H1 (cell line): ENCODE measurements around the gene YOD1. TPM values are rescaled to one million over a fixed set of nuclear protein-coding genes. Genes with fewer than 3 reads are reported as not detected.

Source experiments
- CTCF ChIA-PET: fragments of 300-600 bp; sonication (Branson Sonifier 250); formaldehyde crosslinking; loops from one replicate; lab custom pipeline; 2021; ENCODE audit not compliant: partially characterized antibody; lab: Charles Lee
- POLR2A ChIA-PET: fragments of 300-600 bp; sonication (Branson Sonifier 250); formaldehyde crosslinking; loops from one replicate; lab custom pipeline; 2021; ENCODE audit warnings: inconsistent platforms; ENCODE audit not compliant: partially characterized antibody; lab: Charles Lee
- DNase-seq, 2 experiments: peaks; one replicate each; pipeline versions ENCODE4 v3.0.0 to v3.0.0-alpha.2; 2010 to 2022; ENCODE audit warnings: low spot score in 2 of 2, low read depth in 1 of 2, mixed read lengths in 1 of 2
- FAIRE-seq: peaks from 2 replicates; lab custom pipeline; 2011; peaks lifted over from hg19 to GRCh38; lab: Jason Lieb, UNC
- H2AFZ ChIP-seq: 2 replicates; pipeline ENCODE4 v1.8.1; 2012; ENCODE audit warnings: low read length, inconsistent platforms
- H2AK5ac ChIP-seq: 2 replicates; pipeline ENCODE4 v1.6.1; 2013; ENCODE audit warnings: low read depth, low read length
- H2BK120ac ChIP-seq: replicated peaks from 2 replicates; pipeline ENCODE3; 2013; ENCODE audit warnings: low read depth, low read length, inconsistent platforms
- H2BK12ac ChIP-seq: 2 replicates; pipeline ENCODE4 v1.6.1; 2013; ENCODE audit warnings: low read depth, low read length
- H2BK15ac ChIP-seq: 2 replicates; pipeline ENCODE4 v1.6.1; 2013; ENCODE audit warnings: low read length
- H2BK20ac ChIP-seq: 2 replicates; pipeline ENCODE4 v1.6.1; 2013; ENCODE audit warnings: low read length
- H2BK5ac ChIP-seq: 2 replicates; pipeline ENCODE4 v1.6.1; 2013; ENCODE audit warnings: low read depth, low read length
- H3K14ac ChIP-seq: 2 replicates; pipeline ENCODE4 v1.6.1; 2013; ENCODE audit warnings: inconsistent platforms; ENCODE audit not compliant: insufficient read length
- H3K18ac ChIP-seq: 2 replicates; pipeline ENCODE4 v1.6.1; 2013; ENCODE audit warnings: low read length; ENCODE audit errors: extremely low read depth
- H3K23ac ChIP-seq: 2 replicates; pipeline ENCODE4 v1.6.1; 2013; ENCODE audit warnings: inconsistent platforms; ENCODE audit not compliant: insufficient read length
- H3K23me2 ChIP-seq: 2 replicates; pipeline ENCODE4 v1.6.1; 2013; ENCODE audit warnings: low read depth, low read length
- H3K27ac ChIP-seq: 2 replicates; pipeline ENCODE4 v1.6.1; 2011; ENCODE audit warnings: low read depth, low read length, inconsistent platforms
- H3K27me3 ChIP-seq, 4 experiments: replicated peaks in 1 of 4; 1 replicate in 1 of 4; 2 replicates in 3 of 4; pipeline versions ENCODE4 v1.6.1 to v1.8.1; 2011 to 2013; ENCODE audit warnings: low read length in 3 of 4, mild to moderate bottlenecking in 3 of 4, inconsistent platforms in 2 of 4, mixed read lengths in 2 of 4, moderate library complexity in 1 of 4; ENCODE audit not compliant: control insufficient read depth in 3 of 4, insufficient read depth in 3 of 4; ENCODE audit errors: extremely low read depth in 1 of 4
- H3K36me3 ChIP-seq, 4 experiments: 2 replicates each; pipeline versions ENCODE4 v1.6.1 to v1.8.1; 2011 to 2013; ENCODE audit warnings: mild to moderate bottlenecking in 4 of 4, low read length in 3 of 4, moderate library complexity in 2 of 4, control low read depth in 1 of 4, inconsistent platforms in 1 of 4; ENCODE audit not compliant: insufficient read depth in 4 of 4, control insufficient read depth in 2 of 4
- H3K4ac ChIP-seq: replicated peaks from 2 replicates; pipeline ENCODE3; 2013; ENCODE audit warnings: low read length, low read depth, mixed read lengths, inconsistent platforms; ENCODE audit not compliant: insufficient read length
- H3K4me1 ChIP-seq, 4 experiments: replicated peaks in 1 of 4; 1 replicate in 1 of 4; 2 replicates in 3 of 4; pipeline versions ENCODE4 v1.6.1 to v1.8.1; 2011 to 2013; ENCODE audit warnings: low read length in 3 of 4, inconsistent platforms in 2 of 4, mixed read lengths in 1 of 4; ENCODE audit not compliant: insufficient read depth in 4 of 4, control insufficient read depth in 3 of 4
- H3K4me2 ChIP-seq, 2 experiments: 2 replicates each; pipeline versions ENCODE4 v1.6.1 to v1.8.1; 2011 to 2013; ENCODE audit warnings: low read depth in 2 of 2, low read length in 2 of 2, control low read depth in 1 of 2, inconsistent platforms in 1 of 2, mild to moderate bottlenecking in 1 of 2; ENCODE audit not compliant: insufficient read depth in 1 of 2
- H3K4me3 ChIP-seq, 4 experiments: fragments of 200-600, 300-600 bp in 1 of 4; sonication (generic), shearing (Covaris generic), sonication (Bioruptor Twin) in 1 of 4; 2 replicates each; pipeline versions ENCODE4 v1.5.1 to v1.8.1; 2011 to 2016; ENCODE audit warnings: low read length in 4 of 4, low read depth in 3 of 4, control low read depth in 2 of 4, inconsistent platforms in 2 of 4, mild to moderate bottlenecking in 2 of 4, mixed read lengths in 1 of 4, moderate library complexity in 1 of 4; ENCODE audit not compliant: insufficient read depth in 2 of 4; ENCODE audit errors: extremely low read depth in 1 of 4
- H3K56ac ChIP-seq: replicated peaks from 2 replicates; pipeline ENCODE3; 2013; ENCODE audit warnings: low read depth, mild to moderate bottlenecking, mixed read lengths, low read length, inconsistent platforms; ENCODE audit not compliant: insufficient read length
- H3K79me1 ChIP-seq: 2 replicates; pipeline ENCODE4 v1.6.1; 2013; ENCODE audit warnings: low read depth, low read length, control low read depth
- H3K79me2 ChIP-seq, 2 experiments: 2 replicates each; pipeline versions ENCODE4 v1.6.1 to v1.8.1; 2012 to 2013; ENCODE audit warnings: low read length in 2 of 2, mild to moderate bottlenecking in 2 of 2, inconsistent platforms in 1 of 2; ENCODE audit not compliant: insufficient read depth in 2 of 2, control insufficient read depth in 1 of 2
- H3K9ac ChIP-seq, 4 experiments: replicated peaks in 1 of 4; 1 replicate in 1 of 4; 2 replicates in 3 of 4; pipeline versions ENCODE4 v1.6.1 to v1.8.1; 2011 to 2013; ENCODE audit warnings: low read depth in 3 of 4, low read length in 3 of 4, control low read depth in 2 of 4, mild to moderate bottlenecking in 2 of 4, moderate library complexity in 2 of 4, inconsistent platforms in 1 of 4; ENCODE audit errors: extremely low read depth in 1 of 4
- H3K9me3 ChIP-seq, 2 experiments: 2 replicates each; pipeline versions ENCODE4 v1.6.1 to v1.8.1; 2012 to 2013; ENCODE audit warnings: mild to moderate bottlenecking in 2 of 2, moderate library complexity in 2 of 2, control low read depth in 1 of 2, inconsistent platforms in 1 of 2, low read depth in 1 of 2, low read length in 1 of 2, mixed read lengths in 1 of 2; ENCODE audit not compliant: insufficient read depth in 2 of 2
- H4K20me1 ChIP-seq, 2 experiments: replicated peaks in 1 of 2; 2 replicates each; pipeline versions ENCODE3 to v1.8.1; 2011 to 2013; ENCODE audit warnings: inconsistent platforms in 2 of 2, low read length in 2 of 2, mild to moderate bottlenecking in 1 of 2; ENCODE audit not compliant: insufficient read depth in 2 of 2, control insufficient read depth in 1 of 2
- H4K5ac ChIP-seq: 2 replicates; pipeline ENCODE4 v1.6.1; 2013; ENCODE audit warnings: low read length, low read depth, mixed read lengths, inconsistent platforms; ENCODE audit not compliant: insufficient read length
- H4K8ac ChIP-seq: 2 replicates; pipeline ENCODE4 v1.8.0; 2013; ENCODE audit warnings: mild to moderate bottlenecking, moderate library complexity, low read length, inconsistent platforms; ENCODE audit not compliant: insufficient read depth; ENCODE audit errors: extremely low read depth
- H4K91ac ChIP-seq: replicated peaks from 2 replicates; pipeline ENCODE3; 2013; ENCODE audit warnings: low read length, mixed read lengths, inconsistent platforms; ENCODE audit not compliant: insufficient read length
- BRCA1 ChIP-seq: IDR thresholded peaks from 2 replicates; pipeline ENCODE4 v1.6.1; 2012; ENCODE audit warnings: low read depth, low read length, improper control_type of control experiment
- CTBP2 ChIP-seq: IDR thresholded peaks from 2 replicates; pipeline ENCODE4 v1.7.0; 2011; ENCODE audit warnings: borderline replicate concordance, mild to moderate bottlenecking, moderate library complexity, mixed read lengths, low read length; ENCODE audit not compliant: insufficient read depth, insufficient read length
- FOSL1 ChIP-seq: IDR thresholded peaks from 2 replicates; pipeline ENCODE4 v1.6.1; 2011; ENCODE audit warnings: mild to moderate bottlenecking, low read depth, low read length, moderate library complexity; ENCODE audit not compliant: insufficient read depth
- HDAC6 ChIP-seq: IDR thresholded peaks from one replicate; pipeline ENCODE4 v1.7.1; 2012; ENCODE audit warnings: low read depth, mild to moderate bottlenecking, inconsistent platforms, low read length, moderate library complexity
- RAD21 ChIP-seq, 2 experiments: IDR thresholded peaks in 1 of 2; conservative IDR thresholded peaks in 1 of 2; 2 replicates each; pipeline ENCODE4 v1.6.1; 2011; ENCODE audit warnings: low read depth in 2 of 2, low read length in 2 of 2, improper control_type of control experiment in 1 of 2, inconsistent platforms in 1 of 2, mild to moderate bottlenecking in 1 of 2, moderate library complexity in 1 of 2
- RFX5 ChIP-seq: IDR thresholded peaks from 2 replicates; pipeline ENCODE4 v1.6.1; 2011; ENCODE audit warnings: low read depth, low read length, improper control_type of control experiment, borderline replicate concordance
- SP1 ChIP-seq: IDR thresholded peaks from 2 replicates; pipeline ENCODE4 v1.6.1; 2011; ENCODE audit warnings: low read depth, low read length
- SUZ12 ChIP-seq: fragments of 200-600 bp; sonication (generic); IDR thresholded peaks from 2 replicates; pipeline ENCODE4 v1.6.1; 2012; ENCODE audit warnings: mild to moderate bottlenecking, inconsistent platforms, low read length, moderate library complexity, mixed read lengths
- TEAD4 ChIP-seq: IDR thresholded peaks from 2 replicates; pipeline ENCODE4 v1.6.1; 2012; ENCODE audit warnings: low read depth, low read length, inconsistent platforms, mixed read lengths
- WGBS, 2 experiments: shearing (Covaris generic) in 1 of 2; methylation state at CpG; one replicate each; pipeline versions ENCODE4 v1.1.6 to v1.1.7; 2013 to 2015; ENCODE audit warnings: low lambda C conversion rate in 2 of 2, mixed read lengths in 2 of 2, inconsistent platforms in 1 of 2, low coverage in 1 of 2, missing lambda C conversion rate in 1 of 2; ENCODE audit not compliant: insufficient replicate concordance in 2 of 2, insufficient coverage in 1 of 2, insufficient read length in 1 of 2; ENCODE audit errors: extremely low coverage in 1 of 2, missing lambda C conversion rate in 1 of 2; 5-methylcytosine and 5-hydroxymethylcytosine counted together
- polyA plus RNA-seq, 7 experiments: library from polyadenylated mRNA; depleted of rRNA in 3 of 7; stranded (reverse) in 5 of 7; unstranded in 2 of 7; fragments of >200 nt in 5 of 7; fragments of 200-250 nt in 2 of 7; gene quantifications; 1 replicate in 5 of 7; 2 replicates in 1 of 7; 4 replicates in 1 of 7; pipeline versions ENCODE4 v1.2.1 to v1.2.3, GENCODE V29; 2011 to 2013; ENCODE audit warnings: missing spikeins in 2 of 7, mixed read lengths in 2 of 7
- total RNA-seq: library from RNA; stranded (reverse); fragmentation: NEBNext Ultra II Directional; extraction: Animal tissue kit (Norgen Biotek cat#: 25700); gene quantifications from 2 replicates; pipeline ENCODE4 v1.2.1, GENCODE V29; 2021

The YOD1 gene
- total and polyA plus RNA-seq, 2 of the 8 experiments (the other 6 are each of a cell fraction or from before 2014, with no cell fraction given), result 1.9 to 11.8 TPM

DNA sequence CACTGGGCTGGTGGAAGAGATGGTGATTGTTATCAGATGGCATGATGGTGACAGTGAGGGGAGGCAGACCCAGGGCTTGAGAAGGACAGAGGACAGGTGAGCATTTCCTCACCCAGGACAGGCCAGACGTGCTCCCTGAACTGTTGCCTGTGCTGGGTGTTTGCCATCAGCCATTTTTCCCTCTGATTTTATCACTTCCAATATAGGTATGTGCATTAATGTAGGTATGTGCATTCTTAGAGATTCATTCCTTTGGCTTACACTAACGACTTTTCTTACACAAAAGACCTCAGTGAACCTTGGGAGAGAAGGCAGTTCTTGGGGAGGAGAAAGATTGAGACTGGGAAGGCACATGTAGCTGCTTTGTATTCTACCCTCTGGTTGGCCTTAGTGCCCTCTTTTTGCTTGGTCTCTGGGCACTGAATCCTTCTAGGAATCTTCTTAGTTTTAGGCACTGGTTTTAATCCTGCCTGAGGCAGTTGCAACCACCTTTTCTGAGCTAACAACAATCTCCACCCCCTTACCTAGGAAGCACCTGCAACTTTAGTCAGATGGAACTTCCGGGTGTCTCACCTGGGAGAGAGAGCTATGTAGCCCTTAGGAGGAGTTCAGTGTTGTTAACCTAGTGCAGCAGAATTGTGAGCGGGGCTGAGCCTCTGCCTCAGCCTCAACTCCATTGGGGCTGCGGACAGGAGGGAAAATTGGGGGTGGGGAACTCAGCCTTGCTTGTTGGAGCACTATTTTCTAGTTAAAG, 49.3 kb downstream of the YOD1 start:
- no peaks in the 10 kb centered on the region; a peak in 1 of 7 replicates for H3K27me3 ChIP-seq
- FAIRE-seq, result no peak
- H3K14ac ChIP-seq, result no peak overlapping the region
- H4K5ac ChIP-seq, result no peak overlapping the region
- H3K23me2 ChIP-seq, result peaks cover 1% of the 10 kb centered on the region; the same call in 1 of the 2 replicates
- no peak overlapping the region for H2BK5ac ChIP-seq
- H3K4me1 ChIP-seq, result 0 out of 7 replicates have a peak, but pooled peaks cover 0 to 2% (median 0%) of the 10 kb centered on the region in 4 experiments
- 84% methylated on average over 5 of the region's 5 CpGs; no CpG with 5 or more reads in 1 of the 2 experiments for WGBS, 2 experiments
- POLR2A ChIA-PET, result no interaction called here
- no peak overlapping the region for H3K23ac ChIP-seq
- H4K8ac ChIP-seq, result no peak overlapping the region
- H3K36me3 ChIP-seq, result no peaks in the 10 kb centered on the region
- H2BK20ac ChIP-seq, result no peak overlapping the region
- no peak overlapping the region; a peak in 1 of 7 replicates for H3K9ac ChIP-seq
- CTCF ChIA-PET, result interaction anchor here (1.0 to 1.1 kb wide), 3 partner anchors 9 to 136 kb away, joined by 3 to 4 read pairs (median 3); partner anchors contain the start of gene IL20
- no peak overlapping the region for H2BK15ac ChIP-seq
- H3K4ac ChIP-seq, result no peak overlapping the region
- H2AK5ac ChIP-seq, result no peak overlapping the region
- no peak overlapping the region for H3K27ac ChIP-seq
- no peak for DNase-seq
- peak overlapping the region; percentile 31; the same call in 1 of the 2 replicates for H2AFZ ChIP-seq
- no peak overlapping the region for H2BK120ac ChIP-seq
- no peak overlapping the region for H3K4me2 ChIP-seq
- H2BK12ac ChIP-seq, result peak overlapping the region; percentile 31; the same call in 1 of the 2 replicates
- H3K9me3 ChIP-seq, result no peaks in the 10 kb centered on the region
- no peaks in the 10 kb centered on the region for H3K79me2 ChIP-seq
- TF ChIP-seq CTBP2, result no peak
- TF ChIP-seq BRCA1, result no peak
- no peak for TF ChIP-seq RFX5
- no peak for TF ChIP-seq SUZ12
- TF ChIP-seq RAD21 (IDR thresholded peaks at IDR 0.05 in 1 of 2, conservative IDR thresholded peaks at IDR 0.05 in 1 of 2; ENCODE audit: low read depth in 2 of 2, low read length in 2 of 2), result no peak
- no peak for TF ChIP-seq HDAC6
- no peak for TF ChIP-seq SP1
- TF ChIP-seq FOSL1, result no peak
- no peak for TF ChIP-seq TEAD4
- peaks cover 0 to 3% of the 10 kb centered on the region in 2 experiments for H4K20me1 ChIP-seq
- H3K4me3 ChIP-seq, result no peak overlapping the region
- H4K91ac ChIP-seq, result no peak overlapping the region
- no peak overlapping the region for H3K18ac ChIP-seq
- no peaks in the 10 kb centered on the region for H3K79me1 ChIP-seq
- no peak overlapping the region for H3K56ac ChIP-seq
